HepG2 (cell line): ENCODE measurements around the gene MOK. TPM values are rescaled to one million over a fixed set of nuclear protein-coding genes. Genes with fewer than 3 reads are reported as not detected.

Experiments used
- ATAC-seq: fragments of 200-7000 bp; cut with Tn5 transposase; 3 replicates; pipeline ENCODE4 v1.9.1; 2020; ENCODE audit warnings: mild to moderate bottlenecking, moderate library complexity
- BruUV-seq: library from RNA; stranded (reverse); fragments of 400-500 nt; replicated peaks from 2 replicates; lab custom pipeline; 2021; lab: Mats Ljungman, UMichigan
- CTCF ChIA-PET: fragments of 300-600 bp; formaldehyde crosslinking; extraction: SDS; loops from one replicate; lab custom pipeline; 2021; ENCODE audit warnings: low total read pairs, inconsistent platforms, low intra/inter-chr PET ratio; lab: Yijun Ruan, JAX
- POLR2A ChIA-PET: fragments of 350-600 bp; sonication (Branson Sonifier 250); formaldehyde crosslinking; loops from one replicate; lab custom pipeline; 2020; ENCODE audit warnings: antibody characterized with exemption, inconsistent platforms; lab: Yijun Ruan, JAX
- DNase-seq: peaks from one replicate; pipeline ENCODE4 v3.0.0-alpha.2; 2015; ENCODE audit warnings: low spot score
- FAIRE-seq: peaks from 3 replicates; lab custom pipeline; 2011; peaks lifted over from hg19 to GRCh38; lab: Jason Lieb, UNC
- H2AFZ ChIP-seq: one replicate; pipeline ENCODE4 v1.6.1; 2011; ENCODE audit warnings: low read length, inconsistent platforms
- H3K27ac ChIP-seq: fragments of 300-600 bp; 3 replicates; pipeline ENCODE4 v1.8.0; 2011; ENCODE audit warnings: mixed run types, mild to moderate bottlenecking, mixed read lengths, low read length, inconsistent platforms; ENCODE audit not compliant: insufficient read depth; ENCODE audit errors: extremely low read length
- H3K27me3 ChIP-seq, 2 experiments: fragments of 200-600 bp in 1 of 2; 2 replicates in 1 of 2; 3 replicates in 1 of 2; pipeline versions ENCODE4 v1.6.0 to v1.8.0; 2011; ENCODE audit warnings: low read length in 2 of 2, mild to moderate bottlenecking in 2 of 2, moderate library complexity in 2 of 2, inconsistent platforms in 1 of 2; ENCODE audit not compliant: insufficient read depth in 2 of 2, control insufficient read depth in 1 of 2
- H3K36me3 ChIP-seq, 2 experiments: fragments of 200-600 bp in 1 of 2; replicated peaks in 1 of 2; 2 replicates in 1 of 2; 3 replicates in 1 of 2; pipeline versions ENCODE4 v1.5.1 to v1.8.0; 2011; ENCODE audit warnings: low read length in 2 of 2, inconsistent platforms in 1 of 2; ENCODE audit not compliant: insufficient read depth in 2 of 2, control insufficient read depth in 1 of 2
- H3K4me1 ChIP-seq: 2 replicates; pipeline ENCODE4 v1.5.1; 2012; ENCODE audit warnings: low read length, inconsistent platforms; ENCODE audit not compliant: insufficient read depth
- H3K4me2 ChIP-seq: 2 replicates; pipeline ENCODE4 v1.6.0; 2011; ENCODE audit warnings: low read depth, low read length, inconsistent platforms
- H3K4me3 ChIP-seq, 3 experiments: fragments of 200-600 bp in 1 of 3; sonication (generic), shearing (Covaris generic) in 1 of 3; replicated peaks in 1 of 3; 2 replicates each; pipeline ENCODE4 v1.5.1; 2011 to 2016; ENCODE audit warnings: low read length in 3 of 3, inconsistent platforms in 2 of 3, low read depth in 2 of 3, mild to moderate bottlenecking in 2 of 3, control low read depth in 1 of 3, mixed read lengths in 1 of 3; ENCODE audit not compliant: insufficient read depth in 1 of 3
- H3K79me2 ChIP-seq: one replicate; pipeline ENCODE4 v1.6.1; 2011; ENCODE audit warnings: low read length, inconsistent platforms; ENCODE audit not compliant: insufficient read depth
- H3K9ac ChIP-seq: 2 replicates; pipeline ENCODE4 v1.6.0; 2011; ENCODE audit warnings: mild to moderate bottlenecking, low read depth, low read length, inconsistent platforms; ENCODE audit not compliant: insufficient read depth
- H3K9me3 ChIP-seq: 2 replicates; pipeline ENCODE4 v1.5.1; 2012; ENCODE audit warnings: mild to moderate bottlenecking, low read length
- H4K20me1 ChIP-seq: 2 replicates; pipeline ENCODE4 v1.6.0; 2011; ENCODE audit warnings: inconsistent platforms, mild to moderate bottlenecking, low read length, moderate library complexity; ENCODE audit not compliant: insufficient read depth
- BRF2 ChIP-seq: sonication (generic); formaldehyde crosslinking; IDR thresholded peaks from 2 replicates; pipeline ENCODE4 v1.8.1; 2022; ENCODE audit warnings: mild to moderate bottlenecking, missing genetic modification reagents
- FOXO4 ChIP-seq: sonication (generic); formaldehyde crosslinking; conservative IDR thresholded peaks from 2 replicates; pipeline ENCODE4 v1.8.1; 2023; ENCODE audit warnings: missing genetic modification reagents
- GLI4 ChIP-seq: sonication (generic); formaldehyde crosslinking; IDR thresholded peaks from 2 replicates; pipeline ENCODE4 v1.5.1; 2020; ENCODE audit warnings: missing genetic modification reagents, mild to moderate bottlenecking, moderate library complexity, borderline replicate concordance
- KLF12 ChIP-seq: sonication (generic); formaldehyde crosslinking; IDR thresholded peaks from 2 replicates; pipeline ENCODE4 v1.4.0; 2020; ENCODE audit warnings: missing genetic modification reagents, borderline replicate concordance
- RCOR2 ChIP-seq: IDR thresholded peaks from 2 replicates; pipeline ENCODE4 v1.6.1; 2016; ENCODE audit warnings: missing biosample characterization, missing genetic modification reagents
- ZBTB44 ChIP-seq: sonication (generic); formaldehyde crosslinking; IDR thresholded peaks from 2 replicates; pipeline ENCODE4 v1.4.0; 2020; ENCODE audit warnings: missing genetic modification reagents
- ZFP36 ChIP-seq: fragments of 150-350 bp; IDR thresholded peaks from 2 replicates; pipeline ENCODE4 v1.6.1; 2018; ENCODE audit warnings: borderline replicate concordance, low read length, low read depth; ENCODE audit not compliant: partially characterized antibody
- ZGPAT ChIP-seq: IDR thresholded peaks from 2 replicates; pipeline ENCODE4 v1.6.1; 2016; ENCODE audit warnings: mild to moderate bottlenecking
- ZNF225 ChIP-seq: sonication (generic); formaldehyde crosslinking; IDR thresholded peaks from 2 replicates; pipeline ENCODE4 v1.4.0; 2020; ENCODE audit warnings: mild to moderate bottlenecking, missing genetic modification reagents
- ZNF274 ChIP-seq: sonication (generic); formaldehyde crosslinking; IDR thresholded peaks from 2 replicates; pipeline ENCODE4 v1.5.1; 2020; ENCODE audit warnings: mild to moderate bottlenecking, missing genetic modification reagents
- ZNF563 ChIP-seq: sonication (generic); formaldehyde crosslinking; IDR thresholded peaks from 2 replicates; pipeline ENCODE4 v1.8.0; 2022; ENCODE audit warnings: mild to moderate bottlenecking, moderate library complexity, missing genetic modification reagents
- ZNF607 ChIP-seq: sonication (generic); formaldehyde crosslinking; IDR thresholded peaks from 2 replicates; pipeline ENCODE4 v1.5.1; 2020; ENCODE audit warnings: missing genetic modification reagents, mild to moderate bottlenecking, borderline replicate concordance
- ZNF672 ChIP-seq: sonication (generic); formaldehyde crosslinking; IDR thresholded peaks from 2 replicates; pipeline ENCODE4 v1.8.1; 2022; ENCODE audit warnings: missing genetic modification reagents
- ZSCAN12 ChIP-seq: sonication (generic); formaldehyde crosslinking; IDR thresholded peaks from 2 replicates; pipeline ENCODE4 v1.9.0; 2021; ENCODE audit warnings: mild to moderate bottlenecking, missing genetic modification reagents
- WGBS: methylation state at CpG from one replicate; pipeline ENCODE4 v1.1.6; 2017; ENCODE audit warnings: low lambda C conversion rate; 5-methylcytosine and 5-hydroxymethylcytosine counted together
- in situ Hi-C: cut with HindIII; loops from 2 replicates; pipeline ENCODE4 v1.10.0; 2017; ENCODE audit warnings: low pct_unique_long_range_greater_than_20kb; ENCODE audit not compliant: extremely low pct_ligation_motif_present
- intact Hi-C: fragments of 100-400 bp; cut with micrococcal nuclease; formaldehyde crosslinking; loops from one replicate; pipeline ENCODE4 v1.10.0; 2022; ENCODE audit not compliant: unreplicated experiment
- polyA plus RNA-seq, 8 experiments: library from polyadenylated mRNA; depleted of rRNA in 3 of 8; stranded (reverse) in 7 of 8; unstranded in 1 of 8; fragments of >200 nt; fragmentation: Illumina TruSeq in 4 of 8; extraction: Trizol in 4 of 8; gene quantifications; 2 replicates each; pipeline versions ENCODE4 v1.2.1 to v1.2.3, GENCODE V29; 2011 to 2016; ENCODE audit warnings: low read depth in 4 of 8, missing spikeins in 1 of 8, mixed read lengths in 1 of 8; ENCODE audit not compliant: insufficient read depth in 1 of 8
- total RNA-seq, 5 experiments: library from RNA; depleted of rRNA; stranded (reverse); fragments of >200 nt; fragmentation: Illumina TruSeq; extraction: Trizol; gene quantifications; 2 replicates each; pipeline ENCODE4 v1.2.3, GENCODE V29; 2016; ENCODE audit warnings: low read depth in 1 of 5

Gene MOK
- total and polyA plus RNA-seq, 2 of the 13 experiments (the other 11 are each of a cell fraction or from before 2014, with no cell fraction given): 15.3 to 16.9 TPM

GRCh38 chr14:102212845-102213244 is 92.1 kb downstream of the MOK start:
- intact Hi-C loops: no loop called here
- Histone ChIP-seq H2AFZ (no peak overlapping the region), H3K4me1 (no peaks in the 10 kb centered on the region)
- ATAC-seq: no peak
- BruUV-seq: no TSS peak
- TF ChIP-seq ZBTB44 (CRISPR knock-in tag): no peak
- TF ChIP-seq ZNF225: no peak
- TF ChIP-seq FOXO4 (CRISPR knock-in tag): no peak
- TF ChIP-seq BRF2 (CRISPR knock-in tag): no peak
- TF ChIP-seq ZSCAN12 (CRISPR knock-in tag): no peak
- no peak for TF ChIP-seq ZFP36
- no peak for TF ChIP-seq ZNF607 (CRISPR knock-in tag)
- no peak for TF ChIP-seq ZNF274 (CRISPR knock-in tag)
- TF ChIP-seq ZGPAT (CRISPR knock-in tag): no peak
- no peak for TF ChIP-seq KLF12 (CRISPR knock-in tag)
- no peak for TF ChIP-seq GLI4 (CRISPR knock-in tag)
- no peak for TF ChIP-seq ZNF672 (CRISPR knock-in tag)
- TF ChIP-seq RCOR2: no peak
- no peak for TF ChIP-seq ZNF563 (CRISPR knock-in tag)
- TF ChIP-seq, all 625 proteins: peak for 0
- ChIA-PET CTCF (no interaction called here), POLR2A (no interaction called here)
- Histone ChIP-seq H3K27ac (no peak overlapping the region), H3K9me3 (no peaks in the 10 kb centered on the region), H3K4me2 (no peak overlapping the region), H4K20me1 (no peaks in the 10 kb centered on the region), H3K36me3 (peaks cover 17 to 31% of the 10 kb centered on the region in 2 experiments), H3K4me3 (no peak overlapping the region), H3K27me3 (no peaks in the 10 kb centered on the region), H3K79me2 (peaks cover 2% of the 10 kb centered on the region), H3K9ac (no peak overlapping the region)
- in situ Hi-C loops: no loop called here
- DNase-seq (no peak), FAIRE-seq (no peak)
- WGBS: 98% methylated on average over 10 of the region's 10 CpGs
